Loucy (cell line): Measurements from ENCODE around the gene COG3.

Source experiments
- H2AFZ ChIP-seq: fragments of 200-600 bp; sonication (generic); 2 replicates; pipeline ENCODE4 v1.6.0; 2016; ENCODE audit warnings: antibody characterized with exemption, mild to moderate bottlenecking, low read length, moderate library complexity
- H3F3A ChIP-seq: fragments of 200-600 bp; 2 replicates; pipeline ENCODE4 v1.6.0; 2016; ENCODE audit warnings: antibody characterized with exemption, low read depth, mild to moderate bottlenecking
- H3K27me3 ChIP-seq: fragments of 200-600 bp; sonication (generic); 2 replicates; pipeline ENCODE4 v1.6.1; 2014; ENCODE audit warnings: low read length, mild to moderate bottlenecking; ENCODE audit not compliant: insufficient read depth, poor library complexity, severe bottlenecking
- H3K36me3 ChIP-seq: fragments of 200-600 bp; sonication (generic); 2 replicates; pipeline ENCODE4 v1.6.1; 2016; ENCODE audit warnings: low read length; ENCODE audit not compliant: insufficient read depth
- H3K4me1 ChIP-seq: fragments of 200-600 bp; sonication (generic); 2 replicates; pipeline ENCODE4 v1.5.1; 2014; ENCODE audit warnings: low read length, mild to moderate bottlenecking; ENCODE audit not compliant: insufficient read depth, poor library complexity, severe bottlenecking
- H3K4me2 ChIP-seq: fragments of 200-600 bp; sonication (generic); 2 replicates; pipeline ENCODE4 v1.6.0; 2014; ENCODE audit warnings: antibody characterized with exemption, low read length, low read depth, mild to moderate bottlenecking; ENCODE audit not compliant: poor library complexity, severe bottlenecking
- H3K4me3 ChIP-seq: fragments of 200-600 bp; sonication (generic); 2 replicates; pipeline ENCODE4 v1.5.1; 2014; ENCODE audit warnings: low read length, mild to moderate bottlenecking, mixed read lengths; ENCODE audit not compliant: poor library complexity, severe bottlenecking
- H3K79me2 ChIP-seq: fragments of 200-600 bp; sonication (generic); 2 replicates; pipeline ENCODE4 v1.6.1; 2014; ENCODE audit warnings: low read length; ENCODE audit not compliant: insufficient read depth
- H3K9ac ChIP-seq: fragments of 200-600 bp; sonication (generic); 2 replicates; pipeline ENCODE4 v1.6.0; 2014; ENCODE audit warnings: mild to moderate bottlenecking, low read depth, low read length, moderate library complexity; ENCODE audit not compliant: poor library complexity, severe bottlenecking
- H3K9me2 ChIP-seq: fragments of 200-600 bp; sonication (generic); replicated peaks from 2 replicates; pipeline ENCODE4 v1.6.1; 2016; ENCODE audit warnings: low read depth, low read length, mixed read lengths
- H3K9me3 ChIP-seq: fragments of 200-600 bp; sonication (generic); 2 replicates; pipeline ENCODE4 v1.6.1; 2014; ENCODE audit warnings: mild to moderate bottlenecking, antibody characterized with exemption, low read length, low read depth; ENCODE audit not compliant: insufficient read depth
- H4K20me1 ChIP-seq: fragments of 200-600 bp; sonication (generic); 2 replicates; pipeline ENCODE4 v1.6.0; 2014; ENCODE audit warnings: antibody characterized with exemption, low read length, mild to moderate bottlenecking; ENCODE audit not compliant: insufficient read depth, poor library complexity, severe bottlenecking
- EZH2phosphoT487 ChIP-seq: fragments of 200-600 bp; IDR thresholded peaks from 2 replicates; pipeline ENCODE4 v1.6.1; 2018; ENCODE audit warnings: antibody characterized with exemption, mild to moderate bottlenecking, moderate library complexity, borderline replicate concordance
- TF ChIP-seq, protein P1 (sequence below): fragments of 200-600 bp; sonication (generic); conservative IDR thresholded peaks from 2 replicates; pipeline ENCODE4 v1.5.1; 2014; ENCODE audit warnings: mild to moderate bottlenecking, antibody characterized with exemption, low read length

Gene COG3

GRCh38 chr13:45516757-45517156 is 52.0 kb downstream of the COG3 start:
- H3K36me3 ChIP-seq, result peaks cover 78% of the 10 kb centered on the region; the same call in 1 of the 2 replicates
- H3K9ac ChIP-seq, result no peak overlapping the region
- no peaks in the 10 kb centered on the region for H3K79me2 ChIP-seq
- no peak overlapping the region for H3K4me2 ChIP-seq
- TF ChIP-seq, protein P1, sequence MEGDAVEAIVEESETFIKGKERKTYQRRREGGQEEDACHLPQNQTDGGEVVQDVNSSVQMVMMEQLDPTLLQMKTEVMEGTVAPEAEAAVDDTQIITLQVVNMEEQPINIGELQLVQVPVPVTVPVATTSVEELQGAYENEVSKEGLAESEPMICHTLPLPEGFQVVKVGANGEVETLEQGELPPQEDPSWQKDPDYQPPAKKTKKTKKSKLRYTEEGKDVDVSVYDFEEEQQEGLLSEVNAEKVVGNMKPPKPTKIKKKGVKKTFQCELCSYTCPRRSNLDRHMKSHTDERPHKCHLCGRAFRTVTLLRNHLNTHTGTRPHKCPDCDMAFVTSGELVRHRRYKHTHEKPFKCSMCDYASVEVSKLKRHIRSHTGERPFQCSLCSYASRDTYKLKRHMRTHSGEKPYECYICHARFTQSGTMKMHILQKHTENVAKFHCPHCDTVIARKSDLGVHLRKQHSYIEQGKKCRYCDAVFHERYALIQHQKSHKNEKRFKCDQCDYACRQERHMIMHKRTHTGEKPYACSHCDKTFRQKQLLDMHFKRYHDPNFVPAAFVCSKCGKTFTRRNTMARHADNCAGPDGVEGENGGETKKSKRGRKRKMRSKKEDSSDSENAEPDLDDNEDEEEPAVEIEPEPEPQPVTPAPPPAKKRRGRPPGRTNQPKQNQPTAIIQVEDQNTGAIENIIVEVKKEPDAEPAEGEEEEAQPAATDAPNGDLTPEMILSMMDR, result no peak
- TF ChIP-seq EZH2phosphoT487, result no peak
- no peaks in the 10 kb centered on the region for H3K9me2 ChIP-seq
- no peaks in the 10 kb centered on the region for H4K20me1 ChIP-seq
- H3K4me3 ChIP-seq, result no peak overlapping the region
- no peaks in the 10 kb centered on the region for H3F3A ChIP-seq
- no peaks in the 10 kb centered on the region for H3K27me3 ChIP-seq
- no peaks in the 10 kb centered on the region for H3K4me1 ChIP-seq
- H3K9me3 ChIP-seq, result no peaks in the 10 kb centered on the region
- no peak overlapping the region for H2AFZ ChIP-seq

DNA sequence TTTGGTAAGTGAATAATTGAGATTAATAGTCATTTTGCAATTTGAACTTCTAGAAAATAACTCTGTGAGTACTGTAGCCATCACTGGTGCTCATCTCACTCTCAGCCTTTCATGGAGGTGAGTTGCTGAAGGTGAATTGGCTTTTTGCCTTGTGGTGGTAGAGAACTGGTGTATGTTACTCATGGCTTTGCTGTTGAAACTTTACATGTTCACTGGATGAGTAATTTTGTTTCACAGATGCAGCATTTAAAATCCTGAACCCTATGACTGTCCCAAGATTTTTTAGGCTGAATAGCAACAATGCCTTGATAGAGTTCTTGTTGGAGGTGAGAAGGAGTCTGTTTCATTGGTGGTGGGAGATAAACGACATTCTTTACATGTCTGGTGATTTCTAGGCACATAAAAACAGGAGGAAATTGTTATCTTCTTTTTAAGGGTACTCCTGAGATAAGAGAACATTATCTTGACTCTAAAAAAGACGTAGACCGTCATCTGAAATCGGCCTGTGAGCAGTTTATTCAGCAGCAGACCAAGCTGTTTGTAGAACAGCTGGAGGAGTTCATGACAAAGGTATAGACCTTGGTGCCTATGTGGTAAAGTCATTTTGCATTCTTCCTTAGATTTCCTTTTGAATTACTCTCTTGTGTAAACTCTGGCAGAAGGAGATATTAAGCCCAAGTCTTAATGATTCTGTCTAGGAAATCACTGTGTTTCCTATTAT is 53.9 kb downstream of the COG3 start:
- Histone ChIP-seq H3K9me3 (no peaks in the 10 kb centered on the region), H3K4me1 (no peaks in the 10 kb centered on the region), H2AFZ (no peak overlapping the region), H3K9me2 (no peaks in the 10 kb centered on the region), H3K36me3 (peaks cover 74% of the 10 kb centered on the region; the same call in 1 of the 2 replicates), H3F3A (no peaks in the 10 kb centered on the region), H4K20me1 (no peaks in the 10 kb centered on the region), H3K9ac (no peak overlapping the region), H3K79me2 (no peaks in the 10 kb centered on the region), H3K4me2 (no peak overlapping the region), H3K4me3 (no peak overlapping the region), H3K27me3 (no peaks in the 10 kb centered on the region)
- TF ChIP-seq EZH2phosphoT487, result no peak
- TF ChIP-seq, protein P1, result no peak

DNA sequence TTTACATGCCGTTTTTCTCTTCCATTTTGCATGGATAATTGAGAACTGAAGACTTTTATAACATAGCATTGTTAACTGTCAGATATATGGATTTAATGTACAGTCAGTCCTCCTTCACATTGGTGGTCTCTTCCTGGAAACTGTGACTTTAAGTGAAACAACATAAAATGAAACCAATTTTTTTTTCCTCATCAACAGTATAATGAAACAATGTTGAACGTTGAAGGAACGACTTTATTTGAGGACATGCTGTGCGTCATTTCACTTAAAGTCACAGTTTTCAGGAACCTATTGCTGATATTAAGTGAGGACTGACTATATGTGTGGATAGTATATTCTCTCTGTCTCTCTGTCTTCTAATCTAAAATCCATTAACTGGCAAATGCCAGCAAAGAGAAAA is 54.8 kb downstream of the COG3 start:
- no peak overlapping the region for H2AFZ ChIP-seq
- no peaks in the 10 kb centered on the region for H3K79me2 ChIP-seq
- H3K36me3 ChIP-seq, result peaks cover 74% of the 10 kb centered on the region; the same call in 1 of the 2 replicates
- H3K4me3 ChIP-seq, result no peak overlapping the region
- TF ChIP-seq, protein P1, result no peak
- no peak for TF ChIP-seq EZH2phosphoT487
- H4K20me1 ChIP-seq, result no peaks in the 10 kb centered on the region
- H3K4me2 ChIP-seq, result no peak overlapping the region
- H3K4me1 ChIP-seq, result no peaks in the 10 kb centered on the region
- no peaks in the 10 kb centered on the region for H3F3A ChIP-seq
- no peaks in the 10 kb centered on the region for H3K9me3 ChIP-seq
- no peaks in the 10 kb centered on the region for H3K27me3 ChIP-seq
- no peaks in the 10 kb centered on the region for H3K9me2 ChIP-seq
- no peak overlapping the region for H3K9ac ChIP-seq
